Thoracic aorta (tissue), 2 donors: ENCODE results near the gene ATF6B. TPM values are rescaled to one million over a fixed set of nuclear protein-coding genes. Genes with fewer than 3 reads are reported as not detected.

Source experiments
- ATAC-seq: fragments of 150-250 bp; one replicate; pipeline ENCODE4 v1.8.0; 2017; ENCODE audit warnings: low read depth; ENCODE audit not compliant: insufficient number of reproducible peaks, low FRiP score
- DNase-seq: peaks from one replicate; pipeline ENCODE4 v3.0.0-alpha.2; 2020; ENCODE audit warnings: low spot score
- H3K27ac ChIP-seq, 2 donors: fragments of 200-600 bp; sonication (generic); 1 replicate in 1 of 2; 2 replicates in 1 of 2; pipeline ENCODE4 v1.5.1; 2016; ENCODE audit warnings: mild to moderate bottlenecking in 2 of 2, moderate library complexity in 2 of 2
- H3K27me3 ChIP-seq: fragments of 200-600 bp; sonication (generic); replicated peaks from 2 replicates; pipeline ENCODE4 v1.6.0; 2016; ENCODE audit warnings: mild to moderate bottlenecking; ENCODE audit not compliant: insufficient read depth
- H3K36me3 ChIP-seq: fragments of 200-600 bp; sonication (generic); one replicate; pipeline ENCODE4 v1.5.1; 2016
- H3K4me1 ChIP-seq, 2 donors: fragments of 200-600 bp; sonication (generic); 1 replicate in 1 of 2; 2 replicates in 1 of 2; pipeline versions ENCODE4 v1.5.1 to v1.6.0; 2016; ENCODE audit warnings: low read depth in 2 of 2, mild to moderate bottlenecking in 1 of 2; ENCODE audit not compliant: control insufficient read depth in 1 of 2
- H3K4me3 ChIP-seq: fragments of 200-600 bp; sonication (generic); 2 replicates; pipeline ENCODE4 v1.5.1; 2016; ENCODE audit warnings: mild to moderate bottlenecking
- H3K9me3 ChIP-seq: fragments of 200-600 bp; sonication (generic); 2 replicates; pipeline ENCODE4 v1.5.1; 2016
- total RNA-seq, 2 donors: library from RNA; depleted of rRNA; stranded (reverse); fragments of >200 nt; gene quantifications; one replicate each; pipeline versions ENCODE4 v1.1.0 to v1.2.3, GENCODE V29; 2016
- TF ChIP-seq, protein P1 (sequence below): fragments of 200-600 bp; sonication (generic); IDR thresholded peaks from one replicate; pipeline ENCODE4 v1.5.1; 2019; ENCODE audit warnings: antibody characterized with exemption

Gene ATF6B
- total RNA-seq, 2 donors from 2014 or later = 38.2 to 60.9 TPM

DNA sequence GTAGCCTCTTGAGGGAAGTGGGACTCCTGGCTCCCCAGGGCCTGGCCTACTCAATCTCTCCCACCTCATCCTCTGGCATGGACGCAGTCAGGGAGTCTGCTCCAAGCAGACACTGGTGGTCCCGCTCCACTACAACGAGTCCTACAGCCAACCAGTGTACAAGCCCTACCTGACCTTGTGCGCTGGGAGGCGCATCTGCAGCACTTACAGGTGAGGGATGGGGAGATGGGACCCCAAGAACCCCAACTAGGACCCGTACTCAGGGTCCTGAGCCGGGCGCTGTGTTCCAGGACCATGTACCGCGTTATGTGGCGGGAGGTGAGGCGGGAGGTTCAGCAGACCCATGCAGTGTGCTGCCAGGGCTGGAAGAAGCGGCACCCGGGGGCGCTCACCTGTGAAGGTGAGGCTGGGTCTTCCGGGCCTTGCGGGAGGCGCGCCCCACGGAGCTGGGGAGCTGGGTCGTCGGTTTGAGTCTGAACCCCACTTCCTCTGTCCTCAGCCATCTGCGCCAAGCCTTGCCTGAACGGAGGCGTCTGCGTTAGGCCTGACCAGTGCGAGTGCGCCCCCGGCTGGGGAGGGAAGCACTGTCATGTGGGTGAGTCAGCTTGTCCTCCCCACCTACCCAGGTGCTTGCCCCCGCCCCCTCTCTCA lies 38.5 kb upstream of the ATF6B start:
- ATAC-seq (no peak), DNase-seq (no peak)
- peaks cover 28% of the 10 kb centered on the region for H3K36me3 ChIP-seq
- H3K27ac ChIP-seq = no peak overlapping the region
- TF ChIP-seq, protein P1, sequence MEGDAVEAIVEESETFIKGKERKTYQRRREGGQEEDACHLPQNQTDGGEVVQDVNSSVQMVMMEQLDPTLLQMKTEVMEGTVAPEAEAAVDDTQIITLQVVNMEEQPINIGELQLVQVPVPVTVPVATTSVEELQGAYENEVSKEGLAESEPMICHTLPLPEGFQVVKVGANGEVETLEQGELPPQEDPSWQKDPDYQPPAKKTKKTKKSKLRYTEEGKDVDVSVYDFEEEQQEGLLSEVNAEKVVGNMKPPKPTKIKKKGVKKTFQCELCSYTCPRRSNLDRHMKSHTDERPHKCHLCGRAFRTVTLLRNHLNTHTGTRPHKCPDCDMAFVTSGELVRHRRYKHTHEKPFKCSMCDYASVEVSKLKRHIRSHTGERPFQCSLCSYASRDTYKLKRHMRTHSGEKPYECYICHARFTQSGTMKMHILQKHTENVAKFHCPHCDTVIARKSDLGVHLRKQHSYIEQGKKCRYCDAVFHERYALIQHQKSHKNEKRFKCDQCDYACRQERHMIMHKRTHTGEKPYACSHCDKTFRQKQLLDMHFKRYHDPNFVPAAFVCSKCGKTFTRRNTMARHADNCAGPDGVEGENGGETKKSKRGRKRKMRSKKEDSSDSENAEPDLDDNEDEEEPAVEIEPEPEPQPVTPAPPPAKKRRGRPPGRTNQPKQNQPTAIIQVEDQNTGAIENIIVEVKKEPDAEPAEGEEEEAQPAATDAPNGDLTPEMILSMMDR = no peak
- no peak overlapping the region for H3K4me3 ChIP-seq
- H3K9me3 ChIP-seq = no peaks in the 10 kb centered on the region
- no peaks in the 10 kb centered on the region for H3K27me3 ChIP-seq
- H3K4me1 ChIP-seq = no peaks in the 10 kb centered on the region

DNA sequence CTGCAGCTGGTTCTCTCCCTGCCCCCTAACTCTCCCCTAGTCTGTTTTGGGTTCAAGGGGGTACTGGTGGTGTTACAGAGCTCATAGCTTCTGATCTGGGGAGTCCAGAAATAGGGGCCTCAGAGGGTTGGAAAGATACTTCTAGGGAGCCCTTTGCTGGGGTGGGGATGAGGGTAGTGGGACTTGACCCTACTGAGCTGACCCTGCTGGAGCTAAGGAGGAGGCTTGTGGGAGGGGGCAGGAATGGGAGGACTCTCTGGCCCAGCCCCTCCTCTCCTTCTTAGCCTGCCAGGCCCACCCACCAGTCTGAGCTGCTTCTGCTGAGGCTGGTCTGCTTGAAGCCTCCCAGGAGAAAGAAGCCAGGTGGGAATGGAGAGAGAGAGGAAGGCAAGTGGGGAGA lies 36.2 kb upstream of the ATF6B start, which contains the start of gene EGFL8:
EGFL8 (plus strand) TSS at position 301 of the 400 bp plus-strand sequence. CDS start 1,571 bp downstream, outside the sequence.
- Histone ChIP-seq H3K27me3 (no peaks in the 10 kb centered on the region), H3K9me3 (no peaks in the 10 kb centered on the region), H3K4me3 (no peak within 1 kb of the TSS), H3K36me3 (peaks cover 19% of the 10 kb centered on the region), H3K27ac (no peak within 1 kb of the TSS), H3K4me1 (no peaks in the 10 kb centered on the region)
- DNase-seq (no peak), ATAC-seq (no peak)
- TF ChIP-seq, protein P1 = no peak

DNA sequence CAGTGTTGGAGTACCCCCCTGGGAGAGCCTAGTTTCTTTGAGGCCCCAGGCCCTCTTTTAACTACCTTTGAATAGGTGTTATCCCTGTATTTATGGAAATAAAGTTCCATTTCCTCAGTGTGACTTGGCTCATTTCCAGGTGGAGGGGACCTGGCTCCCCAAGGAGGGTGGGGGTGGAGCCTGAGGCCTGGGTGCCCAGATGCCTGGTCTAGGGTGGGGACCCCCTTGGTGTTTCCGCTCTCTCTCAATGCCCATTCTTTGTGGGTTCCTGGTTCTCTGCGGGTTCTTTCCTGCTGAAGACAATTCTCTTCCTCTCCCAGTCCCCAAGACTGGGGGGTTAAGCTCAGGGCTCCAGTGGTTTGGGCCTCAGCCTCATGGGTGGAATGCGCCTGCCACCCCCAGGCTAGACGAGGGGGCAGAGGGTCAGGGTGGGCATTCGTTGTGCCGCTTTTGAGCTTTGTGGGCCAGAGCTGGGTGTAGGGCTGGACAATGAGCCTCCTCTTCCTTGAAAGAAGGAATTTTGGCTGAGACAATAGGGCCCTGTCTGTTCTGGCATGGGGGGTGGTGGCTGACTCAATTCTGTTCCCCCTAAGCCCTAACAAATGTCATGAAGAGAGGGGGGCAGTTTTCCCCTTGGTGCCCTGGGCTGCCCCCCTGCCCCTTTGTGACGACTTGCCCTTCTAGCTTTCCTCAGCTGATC lies 35.7 kb upstream of the ATF6B start:
- Histone ChIP-seq H3K27me3 (no peaks in the 10 kb centered on the region), H3K4me3 (no peak overlapping the region), H3K36me3 (peaks cover 16% of the 10 kb centered on the region), H3K9me3 (no peaks in the 10 kb centered on the region), H3K27ac (no peak overlapping the region), H3K4me1 (no peaks in the 10 kb centered on the region)
- ATAC-seq (no peak), DNase-seq (no peak)
- TF ChIP-seq, protein P1 = no peak

DNA sequence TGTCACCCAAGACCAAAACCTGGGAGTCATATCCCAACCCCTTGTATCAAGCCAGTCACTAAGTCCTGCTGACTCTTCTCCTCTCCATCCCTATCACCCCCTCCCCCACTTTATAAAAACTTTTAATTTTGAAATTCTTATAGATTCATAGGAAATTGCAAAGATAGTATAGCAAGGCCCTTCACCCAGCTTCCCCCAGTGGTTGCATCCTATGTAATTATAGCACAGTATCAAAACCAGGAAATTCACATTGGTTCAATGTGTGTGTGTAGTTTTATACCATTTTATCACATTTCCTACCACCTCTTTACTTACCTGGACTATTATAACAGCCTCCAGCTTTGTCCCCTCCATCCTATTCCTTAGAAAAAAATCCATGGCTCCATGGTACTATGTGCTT lies 30.0 kb upstream of the ATF6B start:
- peaks cover 11% of the 10 kb centered on the region for H3K36me3 ChIP-seq
- H3K27me3 ChIP-seq = no peaks in the 10 kb centered on the region
- TF ChIP-seq, protein P1 = no peak
- H3K27ac ChIP-seq = no peak overlapping the region
- peaks cover 4 to 19% of the 10 kb centered on the region in 2 donors for H3K4me1 ChIP-seq
- no peaks in the 10 kb centered on the region for H3K9me3 ChIP-seq
- no peak overlapping the region for H3K4me3 ChIP-seq
- DNase-seq (no peak), ATAC-seq (no peak)

DNA sequence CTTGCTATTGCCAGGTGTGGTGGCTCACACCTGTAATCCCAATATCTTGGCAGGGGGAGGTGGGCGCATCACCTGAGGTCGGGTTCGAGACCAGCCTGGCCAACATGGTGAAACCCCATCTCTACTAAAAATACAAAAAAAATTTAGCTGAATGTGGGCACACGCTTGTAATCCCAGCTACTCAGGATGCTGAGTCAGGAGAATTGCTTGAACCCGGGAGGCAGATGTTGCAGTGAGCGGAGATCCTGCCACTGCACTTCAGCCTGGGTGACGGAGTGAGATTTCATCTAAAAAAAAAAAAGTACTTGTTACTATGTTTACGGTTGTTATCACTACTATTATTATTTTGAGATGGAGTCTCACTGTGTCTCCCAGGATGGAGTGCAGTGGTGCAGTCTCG lies 28.8 kb upstream of the ATF6B start:
- Histone ChIP-seq H3K4me3 (no peak overlapping the region), H3K36me3 (peaks cover 11% of the 10 kb centered on the region), H3K27ac (no peak overlapping the region), H3K4me1 (peaks cover 11 to 30% of the 10 kb centered on the region in 2 donors), H3K27me3 (no peaks in the 10 kb centered on the region), H3K9me3 (no peaks in the 10 kb centered on the region)
- TF ChIP-seq, protein P1 = no peak
- no peak for ATAC-seq
- DNase-seq = no peak
